GM21717 (cell line): ENCODE measurements around the gene BTNL9.
"Not testable (repeated sequence)": the region's sequence is repeated elsewhere in the genome, so short reads cannot be mapped to it uniquely, and the experiment has no call there.

Source experiments
- ATAC-seq: cut with Tn5 transposase; IDR thresholded peaks from one replicate; pipeline ENCODE4 v1.9.1; 2021; ENCODE audit warnings: mild to moderate bottlenecking, moderate library complexity; ENCODE audit not compliant: unreplicated experiment

Gene BTNL9

GRCh38 chr5:181042036-181042713 lies 2.1 kb downstream of the BTNL9 start:
- no peak for ATAC-seq

- ATAC-seq: no peak
Measured at GRCh38 chr5:181042722-181043121, 2.7 kb downstream of the BTNL9 start.

DNA sequence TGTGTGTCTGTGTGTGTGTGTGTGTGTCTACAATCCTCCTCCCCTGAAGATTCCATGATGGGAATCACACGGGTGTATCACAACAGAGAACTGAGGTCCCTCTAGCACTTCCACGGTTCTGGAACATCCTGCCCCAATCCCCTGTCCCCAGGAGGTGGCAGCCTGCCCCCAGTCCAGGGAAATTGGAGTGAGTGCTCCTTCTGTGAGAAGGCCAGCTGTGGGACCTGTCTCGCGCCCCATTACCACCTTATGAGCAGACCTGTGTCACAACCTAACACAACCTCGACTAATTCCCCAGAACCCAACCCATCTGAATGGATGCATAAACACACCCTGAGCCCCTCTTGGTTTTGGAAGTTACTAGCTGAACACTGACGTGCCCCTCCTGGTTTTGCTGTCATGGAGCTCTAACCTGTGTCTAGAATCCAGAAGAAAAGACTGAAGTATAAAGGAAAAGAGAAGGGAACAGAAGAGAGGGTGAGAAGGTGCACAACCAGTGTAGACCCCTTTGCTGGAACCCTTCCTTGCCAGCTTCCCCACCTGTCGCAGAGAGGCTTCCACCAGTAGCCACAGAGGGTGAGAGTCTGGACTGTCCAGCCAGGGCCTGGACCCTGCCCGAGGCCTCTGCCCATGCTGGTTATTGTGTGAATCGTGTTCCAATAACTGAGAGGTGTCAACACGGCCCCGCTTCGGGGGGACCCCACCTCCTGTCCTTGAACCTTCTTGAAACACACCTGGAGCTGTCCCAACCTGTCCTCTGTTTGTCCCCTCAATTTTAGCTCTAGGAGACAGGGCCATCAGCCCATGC lies 3.4 kb downstream of the BTNL9 start:
- no peak for ATAC-seq

DNA sequence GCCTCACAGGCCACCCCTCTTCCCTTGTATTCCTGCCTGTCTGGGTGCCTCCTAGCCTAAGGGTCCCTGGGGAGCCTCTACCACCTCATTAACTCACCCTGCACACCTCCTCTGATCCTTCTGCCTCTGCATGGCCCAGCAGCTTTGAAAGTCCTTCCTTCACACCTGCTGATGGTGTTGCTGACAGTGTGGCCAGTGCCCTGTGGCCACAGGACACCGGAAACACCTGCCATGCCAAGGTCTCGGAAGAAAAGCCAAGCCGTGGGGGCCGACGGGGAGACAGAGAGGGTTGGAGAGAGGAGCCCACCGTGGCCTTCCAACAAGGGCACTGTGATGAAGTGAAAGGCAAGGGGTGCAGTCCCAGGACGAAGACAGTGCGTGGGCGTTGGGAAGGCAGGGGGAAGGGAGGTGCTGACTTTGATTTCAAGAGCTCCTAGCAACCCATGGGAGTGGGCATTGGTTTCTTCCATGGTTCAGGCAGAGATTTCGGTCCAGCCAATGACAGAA lies 4.1 kb downstream of the BTNL9 start:
- no peak for ATAC-seq

GRCh38 chr5:181044662-181045305 lies 4.7 kb downstream of the BTNL9 start:
- ATAC-seq: no peak

DNA sequence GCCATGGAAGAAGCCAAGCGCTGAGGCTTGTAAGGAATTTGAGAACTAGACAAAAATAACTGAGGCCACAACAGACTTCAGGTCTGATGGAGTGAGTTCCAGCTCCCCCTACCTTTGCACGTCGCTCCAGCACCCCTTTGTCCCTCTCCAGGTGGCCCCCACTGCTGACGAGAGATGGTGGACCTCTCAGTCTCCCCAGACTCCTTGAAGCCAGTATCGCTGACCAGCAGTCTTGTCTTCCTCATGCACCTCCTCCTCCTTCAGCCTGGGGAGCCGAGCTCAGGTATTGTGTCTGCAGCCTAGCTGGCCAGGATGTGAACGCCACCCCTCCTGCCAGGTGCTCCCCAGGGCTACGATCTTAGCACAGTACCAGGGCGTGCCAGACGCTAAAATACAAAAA lies 5.2 kb downstream of the BTNL9 start:
- ATAC-seq: no peak

DNA sequence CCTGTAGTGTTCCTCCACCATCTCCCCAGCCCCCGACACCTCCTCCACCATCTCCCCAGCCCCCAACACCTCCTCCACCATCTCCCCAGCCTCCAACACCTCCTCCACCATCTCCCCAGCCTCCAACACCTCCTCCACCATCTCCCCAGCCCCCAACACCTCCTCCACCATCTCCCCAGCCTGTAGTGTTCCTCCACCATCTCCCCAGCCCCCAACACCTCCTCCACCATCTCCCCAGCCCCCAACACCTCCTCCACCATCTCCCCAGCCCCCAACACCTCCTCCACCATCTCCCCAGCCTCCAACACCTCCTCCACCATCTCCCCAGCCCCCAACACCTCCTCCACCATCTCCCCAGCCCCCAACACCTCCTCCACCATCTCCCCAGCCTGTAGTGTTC lies 5.8 kb downstream of the BTNL9 start:
- ATAC-seq: not testable (repeated sequence)

DNA sequence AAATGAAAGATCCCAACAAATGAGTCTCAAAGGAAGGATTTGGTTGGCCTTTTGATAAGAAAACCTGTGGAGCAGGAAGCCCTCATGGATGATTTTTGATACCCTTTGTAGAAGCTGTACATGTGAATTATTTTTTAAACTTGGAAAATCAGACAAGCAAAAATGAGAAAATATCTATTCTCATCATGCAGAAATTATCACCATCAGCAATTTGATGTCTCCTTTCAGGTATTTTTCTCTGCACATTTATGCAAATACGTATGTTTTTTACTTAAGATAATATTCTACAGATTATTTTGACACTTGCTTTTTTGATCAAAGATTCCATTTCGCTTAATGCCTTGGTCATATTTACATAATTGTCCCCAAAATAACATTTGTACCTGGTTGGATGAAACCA lies 7.2 kb downstream of the BTNL9 start:
- no peak for ATAC-seq

- no peak for ATAC-seq
Measured at GRCh38 chr5:181047921-181048320, 7.9 kb downstream of the BTNL9 start.

GRCh38 chr5:181050016-181050415 lies 9.9 kb downstream of the BTNL9 start:
- no peak for ATAC-seq

DNA sequence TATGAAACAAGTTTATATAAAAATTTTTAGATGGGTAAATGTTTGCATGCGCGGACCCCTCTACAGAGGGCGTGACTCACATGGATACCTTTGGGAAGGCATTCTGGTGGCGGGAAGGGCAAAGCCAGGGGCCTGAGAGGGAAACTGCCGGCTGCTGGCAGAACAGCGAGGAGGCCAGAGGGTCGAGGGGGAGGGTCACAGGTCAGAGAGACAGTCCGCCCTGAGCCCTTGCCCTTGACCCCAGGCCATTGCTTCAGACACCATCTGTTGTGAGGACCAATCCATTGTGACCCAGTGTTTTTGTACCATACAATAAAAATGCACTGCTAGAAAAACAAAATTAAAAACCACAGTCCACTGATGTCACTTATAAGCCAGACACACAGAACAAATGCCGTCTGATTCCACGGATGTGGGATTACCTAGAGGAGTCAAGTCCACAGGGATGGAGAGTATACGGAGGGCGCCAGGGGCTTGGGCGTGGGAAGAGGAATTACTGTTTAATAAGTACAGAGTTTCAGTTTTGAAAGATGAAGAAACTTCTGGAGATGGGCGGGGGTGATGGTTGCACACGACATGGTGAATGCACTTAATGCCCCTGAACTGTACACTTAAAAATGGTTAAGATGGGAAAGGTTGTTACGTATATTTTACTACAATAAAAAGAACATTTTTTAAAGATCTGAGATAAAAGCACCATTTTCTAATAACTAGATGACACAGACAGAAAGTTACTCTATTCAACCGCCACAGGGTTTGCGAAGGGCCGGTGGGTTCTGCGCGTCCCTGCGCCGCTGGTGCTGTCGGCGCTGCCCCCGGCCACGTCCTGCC lies 12.0 kb downstream of the BTNL9 start:
- ATAC-seq: no peak

DNA sequence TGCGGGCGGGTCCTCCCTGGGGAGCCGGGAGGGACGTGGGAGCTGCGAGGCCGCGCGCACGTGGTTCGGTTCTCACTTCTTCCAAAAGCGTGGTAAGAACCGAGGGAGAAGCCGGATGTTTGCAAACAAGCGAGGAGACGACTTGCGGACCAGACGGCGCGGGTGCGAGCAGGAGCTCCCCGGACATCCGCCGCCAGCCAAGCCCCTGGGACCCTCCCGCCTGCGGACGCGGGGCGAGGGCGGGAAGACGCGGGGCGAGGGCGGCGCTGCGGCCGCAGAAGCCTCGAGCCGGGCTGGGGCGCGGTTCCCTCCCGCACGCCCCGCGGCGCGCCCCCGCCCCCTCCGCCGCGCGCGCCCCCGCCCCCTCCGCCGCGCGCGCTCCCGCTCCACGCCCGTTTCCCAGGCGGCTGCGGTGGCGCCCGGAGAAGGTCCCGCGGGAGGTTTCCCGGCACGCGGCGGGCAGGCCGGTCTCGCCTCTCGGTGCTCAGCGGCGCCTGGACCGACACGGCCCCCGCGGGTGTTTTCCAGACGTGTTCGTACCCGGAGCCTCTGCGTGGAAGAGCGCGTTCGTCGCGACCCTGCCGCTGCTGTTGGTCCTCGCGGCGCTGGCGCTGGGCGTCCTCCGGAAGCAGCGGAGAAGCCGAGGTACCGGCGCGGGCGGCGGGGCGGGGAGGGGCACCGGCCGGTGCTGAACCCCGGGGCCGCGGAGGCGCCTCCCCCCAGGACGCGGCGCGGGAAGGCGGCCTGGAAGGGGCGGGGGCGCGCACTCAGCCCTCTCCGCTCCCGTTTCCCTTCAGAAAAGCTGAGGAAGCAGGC lies 12.8 kb downstream of the BTNL9 start:
- ATAC-seq: no peak

DNA sequence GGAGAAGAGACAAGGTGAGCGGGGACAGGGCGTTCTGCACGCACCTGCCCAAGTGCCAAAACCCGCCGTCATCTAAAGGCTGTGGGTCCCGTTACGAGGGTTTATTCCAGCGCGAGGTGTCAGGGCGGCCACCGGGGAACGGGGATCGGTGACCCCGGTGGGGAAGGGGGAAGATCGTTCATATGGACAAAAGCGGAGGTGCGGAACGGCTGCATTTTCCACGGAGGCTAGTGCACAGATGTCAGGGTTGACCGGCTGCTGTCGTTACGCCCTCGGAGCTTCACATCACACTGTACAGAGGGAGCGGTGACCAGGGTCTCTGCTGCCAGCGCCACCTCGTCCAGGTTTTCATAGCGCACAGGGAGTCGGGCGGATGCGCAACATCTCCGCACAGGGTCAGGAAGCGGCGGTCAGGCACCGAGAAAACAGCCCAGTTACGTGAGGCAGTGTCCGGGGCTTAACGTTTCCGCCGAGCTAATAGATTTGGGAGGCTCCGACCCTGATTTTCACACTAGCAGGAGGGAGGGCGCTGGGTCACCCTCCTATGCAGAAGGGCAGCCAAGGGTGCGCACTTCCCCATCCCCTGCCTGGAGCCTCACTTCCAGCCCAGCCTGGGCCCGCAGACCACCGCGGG lies 13.5 kb downstream of the BTNL9 start:
- no peak for ATAC-seq

GRCh38 chr5:181054138-181054537 lies 14.1 kb downstream of the BTNL9 start:
- ATAC-seq: no peak

DNA sequence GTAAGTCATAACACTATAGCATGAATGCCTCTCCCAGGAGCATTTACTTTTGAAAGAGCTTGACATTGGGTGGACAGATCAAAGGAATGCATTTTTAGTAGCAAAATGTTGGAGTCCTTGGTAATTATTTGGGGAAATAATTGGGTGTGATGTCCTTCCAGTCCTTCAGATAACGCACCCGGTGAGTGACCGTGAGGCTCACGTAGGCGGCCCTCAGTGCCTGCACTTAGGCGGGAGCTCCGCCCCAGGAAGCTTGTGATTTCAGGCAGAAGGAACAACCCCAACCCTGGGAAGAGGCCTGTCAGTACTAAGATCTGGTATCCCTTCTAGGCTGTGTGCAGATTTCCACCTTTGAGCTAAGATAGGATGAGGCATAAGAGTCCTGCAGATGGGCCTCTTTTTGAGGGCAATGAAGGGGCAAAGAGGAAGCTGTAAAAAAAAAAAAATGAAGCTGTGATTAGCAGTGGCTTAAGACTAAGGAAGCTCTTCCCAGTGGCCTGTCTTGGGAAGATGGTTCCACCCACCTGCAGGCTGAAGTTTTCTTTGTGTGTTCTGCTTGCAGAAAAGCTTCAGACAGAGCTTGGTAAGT lies 14.9 kb downstream of the BTNL9 start:
- ATAC-seq: no peak

DNA sequence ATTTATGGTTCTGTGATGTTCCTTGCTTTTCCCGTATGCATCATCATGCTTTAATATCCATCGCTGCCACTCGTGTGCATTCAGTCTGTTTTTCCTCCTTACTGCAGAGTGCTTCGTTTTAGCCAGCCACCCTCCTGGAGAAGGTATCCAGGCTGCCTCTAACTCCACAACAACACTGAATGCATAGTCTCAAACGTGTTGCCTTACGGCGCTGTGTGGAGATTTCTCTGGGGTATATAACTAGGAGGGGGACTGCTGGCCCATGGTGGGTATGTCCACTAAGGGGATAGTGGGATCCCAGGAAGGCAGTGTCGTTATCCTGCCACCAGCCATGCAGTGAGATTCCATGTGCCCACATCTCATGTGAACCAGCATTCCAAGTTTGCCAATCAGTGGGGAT lies 16.4 kb downstream of the BTNL9 start:
- no peak for ATAC-seq

GRCh38 chr5:181058321-181058720 lies 18.3 kb downstream of the BTNL9 start:
- no peak for ATAC-seq

- ATAC-seq: no peak
Measured at GRCh38 chr5:181058786-181059296, 18.8 kb downstream of the BTNL9 start.
